Measurements from ENCODE around the gene PAPPA2.

PAPPA2 gene

DNA sequence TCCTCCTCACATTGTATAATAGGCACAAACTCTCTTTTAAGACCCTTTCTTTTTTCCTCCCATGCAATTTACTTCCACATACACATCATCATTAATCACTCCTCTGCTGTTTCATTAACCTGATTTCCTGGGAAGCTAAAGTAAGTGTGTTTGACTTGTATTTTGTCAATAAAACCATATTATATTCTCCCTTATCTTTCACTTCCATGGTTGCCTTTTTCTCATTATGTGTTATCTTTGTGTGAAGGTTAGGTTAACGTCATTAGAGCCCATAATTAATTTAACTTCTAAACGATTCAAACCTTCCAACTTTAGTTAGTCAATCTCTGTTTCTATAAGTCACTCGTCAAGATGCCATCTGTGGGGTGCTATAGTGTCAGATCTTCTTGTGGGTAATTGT lies 313.0 kb downstream of the PAPPA2 start:
- no peak for DNase-seq

DNA sequence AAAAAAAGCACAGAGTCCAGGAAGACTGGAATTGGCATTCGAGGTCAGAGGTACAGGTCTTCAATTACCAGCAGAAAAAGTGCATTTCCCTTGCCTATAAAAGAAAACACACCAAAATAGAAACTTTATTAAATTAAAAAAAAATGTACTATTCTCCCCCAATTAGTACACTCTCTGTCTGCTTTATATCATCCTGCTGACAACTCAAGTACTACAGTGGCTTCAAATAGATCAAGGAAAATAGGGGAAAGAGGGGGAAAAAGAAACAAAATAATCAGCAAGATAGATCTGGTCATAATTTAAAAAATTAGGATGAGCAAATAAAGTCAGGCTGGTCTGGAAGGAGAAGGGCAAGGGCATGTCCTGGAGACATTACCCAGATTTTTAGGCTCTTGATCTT lies 315.1 kb downstream of the PAPPA2 start:
- no peak for DNase-seq

DNA sequence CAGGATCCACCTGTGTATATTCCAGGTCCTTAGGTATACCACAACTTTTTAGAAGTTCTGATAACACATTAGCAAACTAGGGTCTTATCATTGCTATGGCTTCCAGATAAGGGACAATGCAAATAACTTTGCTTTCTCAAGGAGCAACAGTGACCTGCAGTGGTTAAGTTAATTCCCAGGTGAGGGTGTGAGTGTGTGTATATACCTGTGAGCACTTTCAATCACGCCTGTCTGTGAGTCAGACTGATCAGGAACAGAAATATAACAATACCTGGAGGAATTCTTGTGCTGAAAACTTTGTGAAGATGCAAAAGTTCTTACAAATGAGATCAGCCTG lies 317.0 kb downstream of the PAPPA2 start:
- DNase-seq = no peak

DNA sequence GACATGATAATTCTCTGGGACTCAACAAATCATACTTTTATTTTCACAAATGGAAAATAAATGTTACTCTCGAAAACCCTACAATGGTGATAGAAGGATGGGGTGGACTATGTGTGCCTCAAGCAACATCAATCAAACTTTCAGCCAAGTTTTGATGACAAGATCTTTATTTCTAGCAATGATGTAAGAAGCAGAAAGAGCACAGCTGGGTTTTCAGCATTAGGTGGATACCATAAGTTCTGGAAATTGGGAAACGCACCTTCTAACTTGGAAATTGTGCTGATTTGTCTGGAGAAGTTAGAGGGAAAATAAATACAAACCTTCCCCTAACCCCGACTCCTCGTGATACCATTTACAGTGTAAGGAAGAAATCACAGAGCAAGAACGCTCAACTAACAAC lies 320.3 kb downstream of the PAPPA2 start:
- no peak for DNase-seq

DNA sequence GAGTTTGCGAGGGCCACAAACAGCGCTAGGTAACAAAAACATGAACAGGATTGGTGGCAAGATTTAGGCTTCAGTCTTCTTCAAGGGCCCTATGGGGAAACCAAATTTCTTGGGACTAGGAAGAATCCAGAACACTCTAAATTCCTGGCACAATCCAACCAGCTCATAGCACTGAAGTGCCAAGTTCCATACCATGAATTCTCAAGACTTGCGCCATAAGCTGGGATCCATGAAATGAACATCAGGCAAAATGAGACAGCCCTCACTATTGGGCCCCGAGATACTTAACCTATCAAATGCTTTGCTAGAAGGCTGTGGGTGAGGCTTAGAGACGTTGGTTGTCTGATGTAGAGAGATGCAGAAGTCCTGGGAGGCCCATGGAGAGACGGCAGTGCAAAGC lies 322.1 kb downstream of the PAPPA2 start:
- no peak for DNase-seq

DNA sequence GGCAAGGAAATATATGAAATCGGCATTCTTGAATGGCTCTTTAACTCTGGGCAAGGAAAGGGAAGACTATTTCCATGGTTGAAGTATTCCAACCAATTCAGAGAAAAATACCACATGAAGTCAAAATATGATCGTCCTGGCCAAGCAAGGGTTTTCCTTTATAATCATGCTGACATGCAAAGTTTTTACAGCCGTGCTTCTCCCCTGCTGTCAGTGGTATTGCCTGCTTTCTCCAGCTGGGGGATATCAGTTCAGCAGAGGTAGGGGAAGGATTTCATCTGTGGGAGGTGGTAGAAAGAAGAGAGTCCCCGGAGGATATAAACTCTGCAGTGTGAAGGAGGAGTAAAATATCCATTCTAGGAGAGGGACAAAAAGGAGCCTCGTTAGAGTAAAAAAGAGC lies 322.8 kb downstream of the PAPPA2 start:
- no peak for DNase-seq

DNA sequence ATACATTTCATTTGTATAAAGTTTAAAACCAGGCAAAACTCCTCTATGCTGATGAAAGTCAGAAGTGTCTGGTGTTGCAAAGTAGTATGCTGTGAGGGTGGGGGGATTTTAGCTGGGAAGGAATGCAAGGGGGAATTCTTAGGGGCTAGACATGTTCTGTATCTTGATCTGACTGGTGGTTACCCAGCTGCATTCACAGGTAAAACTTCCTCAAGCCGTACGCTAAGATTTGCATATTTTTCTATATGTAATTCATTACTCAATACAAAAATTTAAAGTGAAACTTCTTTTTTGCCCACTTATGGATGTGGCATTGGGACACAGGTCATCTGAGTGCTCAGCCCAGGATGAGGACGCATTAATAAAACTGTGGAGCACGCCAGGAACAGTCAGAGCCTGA lies 323.3 kb downstream of the PAPPA2 start:
- DNase-seq = no peak

DNA sequence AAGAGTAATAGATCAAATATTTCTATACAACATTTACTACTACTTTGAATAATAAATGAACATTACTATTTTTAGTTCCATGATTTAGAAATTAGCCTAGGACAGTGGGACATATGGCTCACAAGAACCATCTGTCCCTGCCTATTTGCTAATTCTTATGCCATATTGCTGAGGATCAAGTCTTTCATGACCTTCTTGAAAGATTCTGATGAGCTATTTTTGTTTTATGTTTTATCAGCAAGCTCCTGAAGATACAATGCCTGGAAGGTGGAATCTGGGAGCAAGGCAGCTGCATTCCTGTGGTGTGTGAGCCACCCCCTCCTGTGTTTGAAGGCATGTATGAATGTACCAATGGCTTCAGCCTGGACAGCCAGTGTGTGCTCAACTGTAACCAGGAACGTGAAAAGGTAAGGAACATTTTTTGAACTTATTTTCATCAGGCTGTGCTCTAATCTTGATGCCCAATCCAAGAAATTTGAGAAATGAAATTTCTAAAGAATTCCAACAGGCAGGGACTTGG lies 326.7 kb downstream of the PAPPA2 start:
- DNase-seq = no peak

DNA sequence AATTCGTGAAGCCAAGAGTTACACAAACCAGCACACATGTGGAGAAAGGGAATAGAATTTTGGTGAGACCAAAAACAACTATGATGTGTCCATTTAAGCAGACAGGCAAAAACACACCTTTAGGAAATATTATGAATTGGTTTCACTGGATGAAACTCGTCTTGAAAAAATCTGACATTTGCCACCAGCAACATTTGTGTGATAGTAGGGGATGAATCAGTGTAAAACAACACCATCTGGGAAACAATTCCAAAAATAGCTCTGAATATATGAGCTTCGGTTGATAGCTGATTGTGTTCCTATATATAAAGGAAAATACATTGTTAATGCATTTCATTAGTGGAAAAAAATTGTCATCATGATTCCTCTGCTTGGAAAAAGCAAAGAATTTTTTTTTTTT lies 327.8 kb downstream of the PAPPA2 start:
- no peak for DNase-seq

DNA sequence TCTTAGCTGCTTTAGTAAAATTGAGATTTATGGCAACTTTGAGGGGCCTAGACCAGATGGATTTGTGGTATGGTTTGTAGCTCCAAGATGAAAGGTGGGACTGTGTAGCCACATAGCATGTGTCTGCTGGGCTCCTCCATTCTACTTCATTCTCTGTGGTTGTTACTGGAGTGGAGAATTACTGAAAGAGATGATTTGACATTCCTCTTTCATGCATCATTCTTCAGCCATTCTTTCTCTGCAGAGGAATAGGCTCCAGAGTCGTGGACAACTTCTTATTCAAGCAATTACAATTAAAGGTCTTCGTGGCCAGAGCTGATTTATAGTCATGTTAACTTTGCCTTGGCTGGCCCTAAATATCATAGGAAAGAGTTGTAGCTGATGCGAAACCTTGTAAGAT lies 328.9 kb downstream of the PAPPA2 start:
- DNase-seq = no peak

DNA sequence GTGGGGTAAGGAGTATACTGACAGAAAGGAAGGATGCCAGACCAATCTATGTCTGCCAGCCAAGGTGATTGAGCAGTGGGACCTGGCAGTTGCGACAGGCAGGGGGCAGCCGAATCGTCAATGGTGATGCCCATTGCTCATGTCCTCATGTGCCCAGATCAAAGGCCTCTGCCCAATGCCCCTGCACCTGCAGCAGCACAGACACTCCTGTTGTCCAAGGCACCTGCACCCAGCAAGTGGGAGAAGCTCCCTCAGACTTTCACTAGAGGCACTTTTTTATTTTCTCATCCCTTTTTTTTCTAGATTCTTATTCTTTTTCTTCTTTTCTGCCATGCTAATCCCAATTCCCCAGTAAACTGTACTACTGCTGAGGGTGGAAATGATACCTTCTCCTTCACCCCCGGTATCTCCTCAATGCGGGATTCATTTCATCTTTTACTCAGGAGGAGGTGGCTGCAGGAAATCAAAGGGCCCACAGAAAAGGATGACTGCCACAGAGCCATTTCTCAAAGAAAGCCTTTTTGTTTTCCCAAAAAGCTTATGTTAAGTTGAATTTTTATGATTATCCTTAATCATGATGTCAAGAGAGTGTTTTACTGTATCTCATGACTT lies 332.0 kb downstream of the PAPPA2 start:
- DNase-seq = no peak

DNA sequence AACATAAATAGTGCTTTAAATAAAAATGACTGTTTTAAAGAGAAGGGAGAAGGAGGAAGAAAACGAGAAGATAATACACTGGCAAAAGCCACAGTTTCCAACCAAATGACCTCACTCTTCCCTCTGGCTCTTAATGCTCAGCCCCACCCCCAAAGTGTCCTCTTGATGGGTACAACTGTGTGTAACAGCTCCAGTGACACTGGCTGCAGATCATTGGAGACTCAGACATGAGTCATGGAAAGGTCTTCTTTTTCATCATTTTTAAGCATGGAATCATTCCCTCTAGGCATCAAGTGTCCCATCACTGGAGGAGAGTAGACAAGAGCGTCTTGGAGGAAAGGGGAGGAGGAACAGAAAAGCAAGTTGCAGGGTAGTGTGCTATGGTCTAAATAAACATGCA lies 333.0 kb downstream of the PAPPA2 start:
- no peak for DNase-seq

DNA sequence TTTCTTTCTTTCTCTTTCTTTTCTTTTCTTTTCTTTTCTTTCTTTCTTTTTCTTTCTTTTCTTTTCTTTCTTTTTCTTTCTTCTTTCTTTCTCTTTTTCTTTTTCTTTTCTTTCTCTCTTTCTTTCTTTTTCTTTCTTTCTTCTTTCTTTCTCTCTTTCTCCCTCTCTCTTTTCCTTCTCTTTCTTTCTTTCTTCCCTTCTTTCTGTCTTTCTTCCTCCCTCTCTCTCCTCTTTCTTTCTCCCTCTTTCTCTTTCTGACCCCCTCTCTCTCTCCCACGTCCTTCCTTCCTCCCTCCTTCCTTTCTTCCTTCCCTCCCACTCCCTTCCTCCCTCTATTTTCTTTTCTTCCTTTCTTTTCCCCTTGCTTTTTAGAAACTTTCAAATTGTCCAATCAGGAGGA lies 333.6 kb downstream of the PAPPA2 start:
- no peak for DNase-seq

DNA sequence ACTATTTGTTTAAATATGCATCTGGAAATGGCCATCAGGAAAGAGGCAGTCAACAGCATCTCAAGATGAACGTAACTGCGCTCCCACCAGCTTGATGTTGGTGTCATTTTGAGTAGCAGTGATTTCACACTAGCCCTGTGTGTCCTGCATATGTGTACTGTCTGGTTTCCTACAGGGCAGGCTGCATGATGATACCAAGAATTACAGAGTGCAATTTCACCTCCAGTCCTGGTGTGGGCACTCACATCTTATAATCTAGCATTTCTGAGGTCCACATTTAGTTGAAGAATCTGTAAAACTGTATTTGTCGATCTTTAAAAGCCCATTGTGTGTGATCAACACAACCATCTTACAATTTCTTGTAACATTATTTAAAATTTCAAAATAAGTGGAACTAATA lies 336.4 kb downstream of the PAPPA2 start:
- no peak for DNase-seq

DNA sequence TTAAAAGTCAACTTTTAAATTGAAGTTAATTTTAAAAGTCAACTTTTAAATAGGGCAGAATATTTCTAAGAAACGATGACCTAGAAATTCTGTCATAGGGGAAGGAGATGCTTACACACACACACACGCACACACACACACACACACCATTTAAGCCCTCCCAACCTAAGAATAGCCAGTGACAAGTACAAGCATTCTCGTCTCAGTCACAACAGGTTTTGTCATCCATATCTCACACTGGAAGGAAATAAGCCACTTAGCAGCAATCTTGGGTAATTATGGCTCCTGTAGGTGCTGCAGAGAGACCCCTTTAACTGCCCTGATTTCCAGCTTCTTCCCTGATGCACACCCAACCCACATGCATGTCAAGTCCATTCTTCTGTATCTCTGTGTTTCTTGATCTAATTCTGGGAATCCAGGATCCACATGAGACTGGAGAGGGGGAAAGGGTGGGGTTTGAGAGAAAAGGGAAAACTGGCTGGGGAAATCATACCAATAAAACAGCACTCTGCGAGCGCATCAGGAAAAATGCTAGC lies 338.1 kb downstream of the PAPPA2 start:
- DNase-seq = no peak

DNA sequence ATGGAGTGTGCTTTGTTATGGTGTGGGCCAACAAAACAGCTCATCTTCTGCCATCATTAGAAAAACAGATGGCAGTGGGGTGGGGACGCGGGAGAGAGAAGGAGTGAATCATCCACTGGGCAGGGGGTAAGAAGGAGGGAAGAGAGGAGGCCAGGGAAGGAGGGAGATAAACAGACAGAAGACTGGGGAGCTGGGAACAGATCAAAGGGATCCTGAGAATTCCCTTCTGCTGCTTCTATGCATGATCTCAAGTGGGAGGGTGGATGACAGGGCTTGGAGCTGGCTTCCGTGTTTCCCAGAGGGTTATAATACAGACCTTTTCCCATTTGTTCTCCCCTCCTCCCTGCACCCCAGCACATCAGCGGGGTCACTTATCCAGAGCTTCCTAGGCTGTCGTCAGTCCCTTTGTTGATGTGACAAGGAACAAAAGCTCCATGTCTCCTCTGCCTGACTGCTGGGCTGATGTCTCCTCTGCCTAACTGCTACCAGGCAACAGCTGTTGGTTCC lies 338.6 kb downstream of the PAPPA2 start:
- no peak for DNase-seq

DNA sequence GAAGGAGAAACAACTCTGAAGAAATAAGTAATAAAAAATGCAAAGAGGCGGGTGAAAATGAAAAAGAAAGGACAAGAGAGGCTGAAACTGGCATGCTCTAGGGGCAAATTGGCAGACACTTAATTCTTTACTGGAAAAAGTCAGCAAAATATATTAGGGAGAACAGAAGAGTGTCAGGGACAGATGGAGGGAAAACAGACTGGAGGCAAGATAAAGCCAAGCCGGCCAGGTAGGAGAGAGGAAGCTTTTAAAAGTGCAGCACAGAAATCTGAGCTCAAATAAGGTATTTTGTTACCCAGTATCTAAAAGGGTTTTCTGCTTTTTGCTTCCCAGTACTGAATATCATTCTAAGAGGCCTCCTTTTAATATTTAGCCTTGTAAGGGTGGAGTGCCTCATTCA lies 339.3 kb downstream of the PAPPA2 start:
- no peak for DNase-seq

DNA sequence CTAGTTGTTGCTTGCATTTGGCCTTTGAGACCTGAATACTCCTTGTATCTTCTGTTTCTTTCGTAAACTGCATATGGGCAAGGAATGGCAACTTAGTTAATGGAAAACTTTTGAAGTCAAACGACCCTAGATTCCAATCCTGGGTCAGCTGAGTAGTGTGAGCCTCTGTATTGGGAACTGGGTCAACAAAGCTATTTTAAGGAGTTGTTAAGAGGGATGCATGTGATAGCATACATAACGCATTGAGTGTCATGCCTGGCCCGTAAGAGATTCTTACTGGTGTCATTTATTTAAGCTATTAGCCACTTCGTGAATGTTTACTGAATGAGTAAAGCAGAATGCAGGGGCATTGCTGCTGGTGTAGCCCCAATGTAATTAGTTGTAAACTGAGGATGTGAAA lies 340.1 kb downstream of the PAPPA2 start:
- no peak for DNase-seq

DNA sequence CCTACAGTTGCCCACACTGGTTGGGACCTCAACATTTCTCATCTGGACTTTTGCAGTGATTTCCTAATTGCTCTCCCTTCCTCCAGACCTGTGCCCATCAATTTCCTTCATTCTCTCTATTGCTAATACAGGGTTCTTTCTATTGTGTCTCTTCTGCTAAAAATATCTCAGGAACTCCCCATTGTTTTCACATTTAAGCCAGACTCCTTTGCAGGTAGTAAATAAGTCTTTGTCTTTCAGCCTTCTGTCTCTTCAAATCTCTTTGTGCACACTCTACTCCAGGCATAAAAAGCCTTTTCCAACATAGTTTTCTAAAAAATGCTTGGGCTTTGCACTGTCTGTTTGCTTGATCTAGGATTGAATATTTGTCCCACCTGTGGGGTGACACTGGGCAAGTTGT lies 340.6 kb downstream of the PAPPA2 start:
- no peak for DNase-seq

DNA sequence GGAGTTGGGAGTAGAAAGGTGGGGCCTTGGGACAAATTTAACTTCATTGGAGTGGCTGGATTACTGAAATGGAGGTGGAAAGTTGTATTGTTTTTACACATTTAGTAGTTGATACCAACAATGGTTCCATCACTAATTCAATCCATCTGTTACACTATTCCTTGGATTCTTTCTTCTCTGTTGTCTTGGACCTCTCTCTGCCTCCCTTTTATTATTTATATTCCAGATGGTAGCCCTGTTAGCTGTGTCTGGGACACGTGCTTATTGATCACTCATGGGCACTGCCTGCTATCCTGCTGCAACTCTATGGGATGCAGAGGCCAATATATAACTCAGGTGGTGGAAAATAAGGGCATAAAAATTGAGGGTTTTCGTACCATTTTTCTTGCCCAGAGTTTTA lies 346.3 kb downstream of the PAPPA2 start:
- DNase-seq = no peak

DNA sequence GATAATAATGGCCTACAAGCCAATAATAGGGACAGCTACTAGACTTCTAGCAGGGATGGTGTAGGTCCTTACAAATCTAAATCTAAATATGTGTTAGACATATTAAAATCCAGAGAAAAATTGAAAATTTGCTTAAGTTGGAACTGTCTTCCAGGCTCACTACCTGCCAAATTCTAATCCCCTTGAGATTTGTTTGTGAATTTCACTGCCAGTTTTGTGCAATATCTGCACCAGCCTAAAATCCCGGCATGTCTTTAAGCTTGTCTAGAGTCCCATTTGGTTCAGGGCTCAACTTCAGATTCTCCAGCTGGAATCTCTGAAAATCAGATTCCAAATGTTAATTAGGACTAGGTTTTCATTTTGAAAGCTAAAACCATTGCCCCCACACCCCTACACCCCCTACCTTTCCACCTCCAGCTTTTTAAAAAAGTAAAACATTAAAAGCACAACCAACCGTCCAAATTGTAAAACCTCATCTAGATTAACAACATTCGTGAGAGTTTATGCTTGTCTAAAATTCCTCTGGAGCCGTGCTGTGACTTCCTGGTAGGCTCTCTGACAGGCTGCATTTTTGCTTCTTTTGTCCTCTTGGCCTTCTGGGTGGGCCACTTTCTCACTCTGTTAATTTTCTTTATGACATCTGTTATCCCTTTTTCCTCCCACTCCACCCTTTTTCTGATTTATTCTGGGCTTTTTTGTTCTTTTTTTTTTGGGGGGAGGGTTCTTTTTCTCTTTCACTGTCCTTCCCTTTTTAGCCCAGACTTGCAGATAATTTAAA lies 348.7 kb downstream of the PAPPA2 start:
- DNase-seq = no peak

DNA sequence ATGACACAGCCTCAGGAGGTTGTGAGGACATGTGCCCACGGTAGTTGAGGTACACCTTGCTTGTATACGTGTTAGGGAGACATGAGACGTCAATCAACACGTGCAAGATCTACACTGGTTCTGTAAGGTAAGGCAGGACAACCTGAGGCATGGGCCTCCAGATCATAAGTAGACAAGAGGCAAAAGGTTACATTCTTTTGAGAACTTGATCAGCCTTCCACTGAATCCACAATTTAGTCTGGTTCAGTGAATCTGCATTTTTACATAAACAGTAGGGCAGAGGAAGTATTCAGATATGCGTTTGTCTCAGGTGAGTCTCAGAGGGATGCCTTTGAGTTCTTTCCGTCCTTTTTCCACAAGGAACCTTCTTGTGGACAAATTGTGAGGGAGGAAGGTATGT lies 352.6 kb downstream of the PAPPA2 start:
- no peak for DNase-seq

DNA sequence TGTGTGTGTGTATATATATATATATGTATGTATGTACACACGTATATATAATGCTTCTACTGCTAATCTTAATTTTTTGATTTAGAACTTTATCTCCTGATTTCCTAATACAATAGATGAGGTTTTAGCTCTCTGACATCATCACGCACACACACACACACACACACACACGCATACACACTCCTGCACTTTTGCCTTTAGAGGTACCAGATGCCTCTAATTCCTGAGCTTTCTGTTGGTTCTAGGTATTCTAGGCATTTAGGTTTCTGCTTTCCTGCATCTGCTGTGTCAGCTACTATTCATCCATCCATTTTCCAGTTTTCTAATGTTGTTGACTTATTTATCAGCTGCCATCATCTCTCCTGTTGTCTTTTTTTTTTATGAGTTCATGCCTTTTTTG lies 353.3 kb downstream of the PAPPA2 start:
- no peak for DNase-seq

DNA sequence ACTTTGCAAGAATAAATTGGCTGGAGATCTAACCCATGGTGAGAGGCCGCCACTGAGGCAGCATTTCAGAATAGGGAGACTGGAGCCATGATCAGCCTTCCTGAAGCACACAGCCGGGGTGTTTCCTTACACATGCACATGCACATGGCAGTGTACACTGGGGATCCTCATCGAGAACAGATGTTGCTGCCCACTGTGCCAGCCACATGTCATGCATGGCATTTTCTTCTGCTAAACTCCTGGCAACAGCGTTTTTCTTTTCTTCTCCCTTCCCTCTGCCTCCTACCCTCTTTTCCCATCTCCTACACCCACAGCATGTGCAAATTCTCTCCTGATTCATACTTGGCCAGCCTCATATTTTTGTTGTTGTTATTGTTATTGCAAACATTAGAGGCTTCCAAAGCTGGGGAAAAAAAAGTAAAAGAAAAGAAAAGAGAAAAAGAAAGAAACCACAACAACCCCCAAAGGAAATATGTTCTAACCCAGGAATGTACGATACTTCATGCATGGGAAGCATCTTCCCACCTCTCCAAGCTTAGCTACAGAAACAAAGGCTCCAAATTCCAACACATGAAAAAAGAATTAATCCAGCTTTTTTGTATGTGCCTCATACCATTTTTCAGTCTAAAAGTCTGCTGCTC lies 357.5 kb downstream of the PAPPA2 start:
- DNase-seq = no peak

Measured in CD4-positive, alpha-beta T cell treated with Interleukin-15 for 1 hour (primary cell).